ENCODE results near the gene ARL5C. TPM values are rescaled to one million over a fixed set of nuclear protein-coding genes. Genes with fewer than 3 reads are reported as not detected.

The ARL5C gene
- total RNA-seq, 1 donor from 2014 or later, result not detected

DNA sequence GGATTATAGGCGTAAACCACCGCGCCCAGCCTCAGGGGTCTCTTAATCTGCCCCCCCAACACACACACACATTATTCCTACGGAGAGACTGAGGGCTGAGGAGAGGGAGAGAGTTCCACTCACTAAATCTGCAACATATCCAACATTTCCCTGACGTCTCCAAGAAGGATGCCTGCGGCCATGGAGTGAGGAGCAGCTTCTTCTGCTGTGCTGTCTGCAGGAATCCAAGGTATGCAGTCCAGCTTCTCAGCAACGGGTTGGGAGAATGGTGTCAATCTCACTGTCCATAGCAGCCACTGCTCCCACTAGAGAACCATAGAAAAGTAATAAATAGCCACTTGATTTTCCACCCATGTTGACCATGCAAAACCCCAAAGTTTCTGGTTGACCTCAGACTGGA, 9.5 kb downstream of the ARL5C start:
- H3K27me3 Mint-ChIP-seq (ENCODE audit: low read depth, unreplicated experiment), result peaks cover 12% of the 10 kb centered on the region
- H3K4me1 Mint-ChIP-seq (ENCODE audit: low read depth, unreplicated experiment), result peaks cover 10% of the 10 kb centered on the region
- no peaks in the 10 kb centered on the region for H3K36me3 ChIP-seq (ENCODE audit: insufficient read depth, low read length)
- H3K27me3 ChIP-seq (ENCODE audit: insufficient read depth, low read length), result peaks cover 8% of the 10 kb centered on the region
- H3K9me3 ChIP-seq (ENCODE audit: insufficient read depth, low read depth, low read length), result no peaks in the 10 kb centered on the region
- no peaks in the 10 kb centered on the region for H3K9me3 Mint-ChIP-seq (ENCODE audit: unreplicated experiment)
- no peak overlapping the region for H3K9ac ChIP-seq (ENCODE audit: low read length)
- no peak overlapping the region for H3K27ac Mint-ChIP-seq (ENCODE audit: unreplicated experiment)
- H3K36me3 Mint-ChIP-seq (ENCODE audit: low read depth, unreplicated experiment), result no peaks in the 10 kb centered on the region
- no peak overlapping the region for H2AFZ ChIP-seq (ENCODE audit: low read depth, low read length)
- DNase-seq (ENCODE audit: low read depth) (no peak), FAIRE-seq (no peak)
- H3K4me1 ChIP-seq (ENCODE audit: insufficient read depth, low read length), result peaks cover 14% of the 10 kb centered on the region
- H4K20me1 ChIP-seq (ENCODE audit: insufficient read depth, low read length), result no peaks in the 10 kb centered on the region
- H3K4me2 ChIP-seq (ENCODE audit: low read length), result no peak overlapping the region
- no peaks in the 10 kb centered on the region for H3K79me2 ChIP-seq (ENCODE audit: insufficient read depth, low read length)
- no peak overlapping the region for H3K4me3 ChIP-seq (ENCODE audit: insufficient read depth, low read depth, low read length)
- TF ChIP-seq CTCF (IDR thresholded peaks at IDR 0.05; ENCODE audit: insufficient read depth, low read depth, low read length) (no peak), EZH2 (IDR thresholded peaks at IDR 0.05; ENCODE audit: insufficient read depth, low read length) (no peak)
- no peak overlapping the region for H3K27ac ChIP-seq (ENCODE audit: low read depth, low read length)
- peak overlapping the region; percentile 30 for H3K4me3 Mint-ChIP-seq (ENCODE audit: unreplicated experiment)

GRCh38 chr17:39155654-39156053, 10.3 kb downstream of the ARL5C start:
- H3K27ac Mint-ChIP-seq (ENCODE audit: unreplicated experiment), result no peak overlapping the region
- H3K4me2 ChIP-seq (ENCODE audit: low read length), result no peak overlapping the region

More at GRCh38 chr17:39155654-39156053, 10.3 kb downstream of the ARL5C start:
- Histone ChIP-seq H3K27me3 (ENCODE audit: insufficient read depth, low read length) (peaks cover 10% of the 10 kb centered on the region), H2AFZ (ENCODE audit: low read depth, low read length) (no peak overlapping the region), H3K9me3 (ENCODE audit: insufficient read depth, low read depth, low read length) (no peaks in the 10 kb centered on the region), H4K20me1 (ENCODE audit: insufficient read depth, low read length) (no peaks in the 10 kb centered on the region), H3K79me2 (ENCODE audit: insufficient read depth, low read length) (no peaks in the 10 kb centered on the region), H3K27ac (ENCODE audit: low read depth, low read length) (no peak overlapping the region), H3K4me1 (ENCODE audit: insufficient read depth, low read length) (peaks cover 14% of the 10 kb centered on the region), H3K36me3 (ENCODE audit: insufficient read depth, low read length) (no peaks in the 10 kb centered on the region), H3K4me3 (ENCODE audit: insufficient read depth, low read depth, low read length) (no peak overlapping the region), H3K9ac (ENCODE audit: low read length) (no peak overlapping the region)
- H3K27me3 Mint-ChIP-seq (ENCODE audit: low read depth, unreplicated experiment), result peaks cover 13% of the 10 kb centered on the region
- H3K36me3 Mint-ChIP-seq (ENCODE audit: low read depth, unreplicated experiment), result no peaks in the 10 kb centered on the region
- TF ChIP-seq CTCF (IDR thresholded peaks at IDR 0.05; ENCODE audit: insufficient read depth, low read depth, low read length) (no peak), EZH2 (IDR thresholded peaks at IDR 0.05; ENCODE audit: insufficient read depth, low read length) (no peak)
- DNase-seq (ENCODE audit: low read depth), result no peak
- no peaks in the 10 kb centered on the region for H3K9me3 Mint-ChIP-seq (ENCODE audit: unreplicated experiment)
- H3K4me3 Mint-ChIP-seq (ENCODE audit: unreplicated experiment), result peak overlapping the region; percentile 34
- H3K4me1 Mint-ChIP-seq (ENCODE audit: low read depth, unreplicated experiment), result peaks cover 10% of the 10 kb centered on the region
- no peak for FAIRE-seq
